Measurements from ENCODE around the gene PLIN4.

GRCh38 chr19:4455719-4456475 is 62.4 kb downstream of the PLIN4 start:
- TF ChIP-seq CTCF (IDR thresholded peaks at IDR 0.05): no peak
- no peak for TF ChIP-seq POLR2A (IDR thresholded peaks at IDR 0.05)
